ENCODE results near the gene MFNG. TPM values are rescaled to one million over a fixed set of nuclear protein-coding genes. Genes with fewer than 3 reads are reported as not detected.

MFNG gene
- total RNA-seq, 4 donors from 2014 or later: 15.2 to 30.6 (median 19.2) TPM

- intact Hi-C loops (cut with DNase I): no loop called here
- 69 to 70% methylated on average over 18 to 20 of the region's 24 CpGs for WGBS, 2 donors
Observed at GRCh38 chr22:37492428-37493344, 6.5 kb upstream of the MFNG start.

GRCh38 chr22:37491559-37492427, 5.6 kb upstream of the MFNG start:
- Histone ChIP-seq H3K27ac (no peak overlapping the region), H3K27me3 (no peaks in the 10 kb centered on the region), H3K4me3 (replicated peaks in 1 of 3) (no peak overlapping the region), H3K36me3 (no peaks in the 10 kb centered on the region), H3K4me1 (peaks cover 0 to under 1% of the 10 kb centered on the region in 2 donors), H3K9me3 (no peaks in the 10 kb centered on the region)
- 74 to 79% methylated on average over 13 to 20 of the region's 22 CpGs for WGBS, 2 donors
- intact Hi-C loops (cut with DNase I): no loop called here
- no peak for DNase-seq
- TF ChIP-seq CTCF (IDR thresholded peaks at IDR 0.05): no peak
- no peak for TF ChIP-seq POLR2A (IDR thresholded peaks at IDR 0.05)

More at GRCh38 chr22:37492428-37493344, 6.5 kb upstream of the MFNG start:
- no peak for DNase-seq
- Histone ChIP-seq H3K9me3 (no peaks in the 10 kb centered on the region), H3K4me1 (no peaks in the 10 kb centered on the region), H3K27ac (no peak overlapping the region), H3K27me3 (no peaks in the 10 kb centered on the region), H3K4me3 (replicated peaks in 1 of 3) (no peak overlapping the region), H3K36me3 (no peaks in the 10 kb centered on the region)
- peak in 1 of 6 experiments; percentile 20 for TF ChIP-seq CTCF (IDR thresholded peaks at IDR 0.05)
- TF ChIP-seq POLR2A (IDR thresholded peaks at IDR 0.05): no peak

DNA sequence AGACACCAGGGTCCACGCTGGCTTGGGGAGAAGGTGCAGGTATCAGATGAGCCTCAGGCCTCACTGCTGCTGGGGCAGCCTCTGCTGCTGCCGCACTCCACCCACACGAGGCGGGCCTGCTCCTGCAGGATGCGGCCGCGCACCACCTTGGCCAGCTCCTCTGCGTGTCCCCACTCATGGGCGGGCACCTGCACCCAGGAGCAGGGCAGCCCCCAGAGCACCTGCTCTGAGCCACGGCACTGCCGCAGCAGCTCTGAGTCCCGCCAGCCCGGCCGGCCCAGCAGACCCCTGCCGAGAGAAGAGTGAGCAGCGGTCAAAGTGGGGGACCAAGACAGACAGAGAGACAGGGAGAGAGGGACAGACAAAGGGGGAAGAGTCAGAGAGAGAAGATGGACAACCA, 4.9 kb upstream of the MFNG start:
- Histone ChIP-seq H3K4me3 (replicated peaks in 1 of 3) (no peak overlapping the region), H3K4me1 (peaks cover 0 to 7% of the 10 kb centered on the region in 2 donors), H3K9me3 (no peaks in the 10 kb centered on the region), H3K27me3 (no peaks in the 10 kb centered on the region), H3K36me3 (no peaks in the 10 kb centered on the region), H3K27ac (no peak overlapping the region)
- intact Hi-C loops (cut with DNase I): no loop called here
- WGBS, 2 donors: 87 to 92% methylated on average over 9 of the region's 16 CpGs
- TF ChIP-seq CTCF (IDR thresholded peaks at IDR 0.05) (no peak), POLR2A (IDR thresholded peaks at IDR 0.05) (no peak)
- no peak for DNase-seq

DNA sequence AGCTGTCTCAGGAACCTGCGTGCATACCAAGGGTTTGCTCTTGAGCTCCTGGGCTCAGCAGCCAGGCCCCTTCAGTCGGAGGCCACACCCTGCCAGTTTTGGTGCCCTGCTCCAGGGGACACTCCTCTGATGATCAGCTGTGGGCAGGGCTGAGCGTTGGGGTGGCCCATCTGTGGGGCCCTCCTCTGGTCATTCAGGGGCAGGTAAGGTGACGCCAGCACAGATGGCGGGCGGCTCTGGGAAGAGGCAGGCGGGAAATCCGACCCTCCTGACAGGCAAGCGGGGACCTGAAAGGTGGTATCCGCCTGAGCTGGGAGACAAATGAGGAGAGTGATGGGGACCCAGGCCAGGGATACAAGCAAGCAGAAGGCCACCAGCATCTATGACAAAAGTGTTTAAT, 3.8 kb upstream of the MFNG start:
- no peaks in the 10 kb centered on the region for H3K27me3 ChIP-seq
- H3K9me3 ChIP-seq: no peaks in the 10 kb centered on the region
- H3K36me3 ChIP-seq: no peaks in the 10 kb centered on the region
- intact Hi-C loops (cut with DNase I): no loop called here
- H3K4me3 ChIP-seq (replicated peaks in 1 of 3): no peak overlapping the region
- 91% methylated on average over 9 to 10 of the region's 10 CpGs for WGBS, 2 donors
- DNase-seq: no peak
- TF ChIP-seq CTCF (IDR thresholded peaks at IDR 0.05) (no peak), POLR2A (IDR thresholded peaks at IDR 0.05) (no peak)
- H3K27ac ChIP-seq: no peak overlapping the region
- peaks cover 0 to 11% of the 10 kb centered on the region in 2 donors for H3K4me1 ChIP-seq

Data from thyroid gland (tissue), 4 donors.